Nephron (organoid): ENCODE measurements around the gene CYTH2.
A peak's percentile ranks its signal among the peaks of the same experiment; 100 is the strongest.

Experiments
- H3K27ac Mint-ChIP-seq, 3 experiments: 2 replicates each; pipeline ENCODE4 v1.8.0; 2020; ENCODE audit warnings: mixed read lengths in 3 of 3, mild to moderate bottlenecking in 2 of 3, moderate library complexity in 1 of 3
- H3K27me3 Mint-ChIP-seq: 2 replicates; pipeline ENCODE4 v1.8.0; 2021; ENCODE audit warnings: low read depth, mild to moderate bottlenecking, moderate library complexity, mixed read lengths
- H3K36me3 Mint-ChIP-seq: 2 replicates; pipeline ENCODE4 v1.8.0; 2020; ENCODE audit warnings: low read depth, mixed read lengths
- H3K4me1 Mint-ChIP-seq: 2 replicates; pipeline ENCODE4 v1.8.0; 2020; ENCODE audit warnings: mixed read lengths
- H3K4me3 Mint-ChIP-seq, 3 experiments: 2 replicates each; pipeline ENCODE4 v1.8.0; 2020; ENCODE audit warnings: mild to moderate bottlenecking in 3 of 3, mixed read lengths in 3 of 3, moderate library complexity in 2 of 3
- H3K9me3 Mint-ChIP-seq: 2 replicates; pipeline ENCODE4 v1.8.0; 2020; ENCODE audit warnings: mixed read lengths
- TF ChIP-seq, protein P1 (sequence below), 3 experiments: fragments of 200-600 bp; sonication (generic); IDR thresholded peaks; one replicate each; pipeline ENCODE4 v1.5.0; 2021; ENCODE audit warnings: antibody characterized with exemption in 3 of 3; ENCODE audit not compliant: unreplicated experiment in 3 of 3

Gene CYTH2

GRCh38 chr19:48441360-48442050, 27.7 kb upstream of the CYTH2 start:
- Mint-ChIP-seq H3K36me3 (peaks cover 6% of the 10 kb centered on the region), H3K4me1 (peaks cover 23% of the 10 kb centered on the region), H3K4me3 (no peak overlapping the region), H3K27ac (peak overlapping the region in 1 of 3 experiments; percentile 56), H3K9me3 (no peaks in the 10 kb centered on the region), H3K27me3 (no peaks in the 10 kb centered on the region)
- TF ChIP-seq, protein P1, sequence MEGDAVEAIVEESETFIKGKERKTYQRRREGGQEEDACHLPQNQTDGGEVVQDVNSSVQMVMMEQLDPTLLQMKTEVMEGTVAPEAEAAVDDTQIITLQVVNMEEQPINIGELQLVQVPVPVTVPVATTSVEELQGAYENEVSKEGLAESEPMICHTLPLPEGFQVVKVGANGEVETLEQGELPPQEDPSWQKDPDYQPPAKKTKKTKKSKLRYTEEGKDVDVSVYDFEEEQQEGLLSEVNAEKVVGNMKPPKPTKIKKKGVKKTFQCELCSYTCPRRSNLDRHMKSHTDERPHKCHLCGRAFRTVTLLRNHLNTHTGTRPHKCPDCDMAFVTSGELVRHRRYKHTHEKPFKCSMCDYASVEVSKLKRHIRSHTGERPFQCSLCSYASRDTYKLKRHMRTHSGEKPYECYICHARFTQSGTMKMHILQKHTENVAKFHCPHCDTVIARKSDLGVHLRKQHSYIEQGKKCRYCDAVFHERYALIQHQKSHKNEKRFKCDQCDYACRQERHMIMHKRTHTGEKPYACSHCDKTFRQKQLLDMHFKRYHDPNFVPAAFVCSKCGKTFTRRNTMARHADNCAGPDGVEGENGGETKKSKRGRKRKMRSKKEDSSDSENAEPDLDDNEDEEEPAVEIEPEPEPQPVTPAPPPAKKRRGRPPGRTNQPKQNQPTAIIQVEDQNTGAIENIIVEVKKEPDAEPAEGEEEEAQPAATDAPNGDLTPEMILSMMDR (IDR thresholded peaks at IDR 0.05; ENCODE audit: unreplicated experiment in 3 of 3): no peak

GRCh38 chr19:48442116-48443035, 26.8 kb upstream of the CYTH2 start:
- H3K9me3 Mint-ChIP-seq: no peaks in the 10 kb centered on the region

GRCh38 chr19:48443256-48443655, 25.9 kb upstream of the CYTH2 start:
- no peaks in the 10 kb centered on the region for H3K27me3 Mint-ChIP-seq
- H3K27ac Mint-ChIP-seq: no peak overlapping the region
- no peaks in the 10 kb centered on the region for H3K9me3 Mint-ChIP-seq
- peaks cover 15% of the 10 kb centered on the region for H3K4me1 Mint-ChIP-seq
- H3K36me3 Mint-ChIP-seq: peaks cover 13% of the 10 kb centered on the region
- H3K4me3 Mint-ChIP-seq: no peak overlapping the region
- TF ChIP-seq, protein P1 (IDR thresholded peaks at IDR 0.05; ENCODE audit: unreplicated experiment in 3 of 3): no peak

More at GRCh38 chr19:48442116-48443035, 26.8 kb upstream of the CYTH2 start:
- Mint-ChIP-seq H3K4me3 (peak overlapping the region; percentile 30 to 48 (median 35)), H3K4me1 (peaks cover 21% of the 10 kb centered on the region), H3K27ac (peak overlapping the region in 1 of 3 experiments; percentile 56), H3K27me3 (no peaks in the 10 kb centered on the region), H3K36me3 (peaks cover 6% of the 10 kb centered on the region)
- TF ChIP-seq, protein P1 (IDR thresholded peaks at IDR 0.05; ENCODE audit: unreplicated experiment in 3 of 3): no peak

GRCh38 chr19:48443731-48444128, 25.4 kb upstream of the CYTH2 start:
- no peak overlapping the region for H3K27ac Mint-ChIP-seq
- H3K4me1 Mint-ChIP-seq: peaks cover 15% of the 10 kb centered on the region

DNA sequence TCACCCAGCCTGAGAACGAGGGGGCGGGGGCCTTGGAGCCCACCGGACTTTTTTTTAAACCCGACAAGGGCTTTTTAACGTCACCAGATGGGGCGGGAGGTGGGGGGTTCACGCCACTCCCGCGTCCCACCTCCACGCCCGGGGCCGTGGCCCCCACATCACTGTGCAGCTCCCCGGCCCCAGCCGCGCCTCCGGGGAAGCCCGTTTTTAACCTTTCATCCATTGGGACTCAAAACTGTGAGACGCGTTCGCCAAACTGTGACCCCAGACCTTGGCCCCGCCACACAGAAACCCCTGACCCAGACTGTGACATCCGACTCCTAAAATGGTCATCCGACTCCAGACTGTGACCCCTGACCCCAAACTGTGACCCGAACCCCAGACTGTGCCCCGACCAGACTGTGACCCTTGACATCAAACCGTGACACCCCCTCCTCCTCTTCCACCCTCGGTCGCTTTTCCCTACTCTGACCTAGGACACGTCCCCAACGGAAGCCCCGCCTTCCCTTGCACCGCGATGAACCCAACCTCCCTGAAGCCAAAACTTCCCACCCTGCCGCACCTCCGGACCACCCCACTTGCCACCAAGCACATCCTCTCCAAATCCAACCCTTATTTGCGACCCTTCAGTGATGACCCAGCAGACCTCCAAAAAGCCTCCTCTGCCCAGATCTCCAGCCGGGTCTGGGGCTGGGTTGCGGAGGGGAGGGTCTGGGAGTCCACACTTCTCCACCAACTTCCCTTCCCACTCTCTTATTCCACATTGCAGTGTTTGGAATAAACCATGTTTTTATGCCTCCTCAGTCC, 24.8 kb upstream of the CYTH2 start:
- peak overlapping the region; percentile 92 to 95 (median 95) for H3K27ac Mint-ChIP-seq
- no peaks in the 10 kb centered on the region for H3K27me3 Mint-ChIP-seq
- H3K4me3 Mint-ChIP-seq: peak overlapping the region; percentile 85 to 94 (median 90)
- peaks cover 24% of the 10 kb centered on the region for H3K36me3 Mint-ChIP-seq
- H3K9me3 Mint-ChIP-seq: no peaks in the 10 kb centered on the region
- TF ChIP-seq, protein P1 (IDR thresholded peaks at IDR 0.05; ENCODE audit: unreplicated experiment in 3 of 3): no peak
- H3K4me1 Mint-ChIP-seq: peaks cover 15% of the 10 kb centered on the region

More at GRCh38 chr19:48443731-48444128, 25.4 kb upstream of the CYTH2 start:
- no peaks in the 10 kb centered on the region for H3K27me3 Mint-ChIP-seq
- H3K36me3 Mint-ChIP-seq: peaks cover 18% of the 10 kb centered on the region
- no peak overlapping the region for H3K4me3 Mint-ChIP-seq
- no peaks in the 10 kb centered on the region for H3K9me3 Mint-ChIP-seq
- TF ChIP-seq, protein P1 (IDR thresholded peaks at IDR 0.05; ENCODE audit: unreplicated experiment in 3 of 3): no peak
